ENCODE measurements around the gene PAPLN. TPM values are rescaled to one million over a fixed set of nuclear protein-coding genes. Genes with fewer than 3 reads are reported as not detected.

Gene PAPLN
- total and polyA plus RNA-seq, 2 experiments from 2014 or later = 7.6 to 13.4 TPM

DNA sequence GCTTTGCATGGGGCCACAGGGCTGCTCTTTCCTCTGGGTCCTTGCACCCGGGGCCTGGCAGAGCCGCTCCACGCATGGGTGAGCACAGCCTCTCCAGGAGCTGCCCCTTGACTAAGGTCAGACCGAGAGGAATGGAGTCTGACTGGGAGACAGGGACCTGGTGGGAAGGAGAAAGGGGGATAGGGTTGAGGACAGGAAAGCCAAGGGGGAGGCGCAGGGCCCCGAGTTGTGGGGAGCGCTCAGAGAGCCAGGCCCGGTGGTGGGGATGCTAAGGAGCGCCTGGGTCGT is 16.0 kb downstream of the PAPLN start:
- no peaks in the 10 kb centered on the region for H3K36me3 ChIP-seq (replicated peaks; ENCODE audit: insufficient read depth, low read depth)

DNA sequence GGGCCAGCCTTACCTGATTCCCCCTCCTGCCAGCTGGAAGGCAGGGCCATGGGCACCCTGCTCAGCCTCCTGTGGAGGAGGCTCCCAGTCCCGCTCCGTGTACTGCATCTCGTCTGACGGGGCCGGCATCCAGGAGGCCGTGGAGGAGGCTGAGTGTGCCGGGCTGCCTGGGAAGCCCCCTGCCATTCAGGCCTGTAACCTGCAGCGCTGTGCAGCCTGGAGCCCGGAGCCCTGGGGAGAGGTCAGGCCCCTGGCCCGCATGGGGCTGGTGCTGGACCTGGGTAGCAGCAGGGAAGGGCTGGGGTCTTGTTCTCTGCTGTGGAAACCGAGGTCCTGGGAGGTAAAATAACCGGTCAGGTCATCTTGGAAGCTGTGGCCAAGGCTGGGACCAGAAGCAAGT is 16.4 kb downstream of the PAPLN start:
- no peaks in the 10 kb centered on the region for H3K9me2 ChIP-seq (replicated peaks; ENCODE audit: insufficient read depth)

More for the DNA sequence above, 16.0 kb downstream of the PAPLN start:
- 93% methylated on average over 8 of the region's 10 CpGs for WGBS (ENCODE audit: low lambda C conversion rate, missing lambda C conversion rate)
- no peak overlapping the region for H3K27ac ChIP-seq
- no peaks in the 10 kb centered on the region for H3K27me3 ChIP-seq
- no peak overlapping the region for H3K4me3 ChIP-seq
- H4K20me1 ChIP-seq (ENCODE audit: insufficient read depth, poor library complexity, severe bottlenecking) = no peaks in the 10 kb centered on the region
- no peaks in the 10 kb centered on the region for H3K9me3 ChIP-seq (ENCODE audit: low read depth)
- DNase-seq (ENCODE audit: low spot score) = no peak
- H2AFZ ChIP-seq = no peak overlapping the region
- no peaks in the 10 kb centered on the region for H3K4me1 ChIP-seq (ENCODE audit: insufficient read depth)
- H3K4me2 ChIP-seq = no peak overlapping the region
- no peaks in the 10 kb centered on the region for H3K79me2 ChIP-seq
- H3K9me2 ChIP-seq (replicated peaks; ENCODE audit: insufficient read depth) = no peaks in the 10 kb centered on the region
- TF ChIP-seq EZH2phosphoT487 (IDR thresholded peaks at IDR 0.05; ENCODE audit: low read depth, severe bottlenecking, unreplicated experiment) = no peak
- TF ChIP-seq, protein P1, sequence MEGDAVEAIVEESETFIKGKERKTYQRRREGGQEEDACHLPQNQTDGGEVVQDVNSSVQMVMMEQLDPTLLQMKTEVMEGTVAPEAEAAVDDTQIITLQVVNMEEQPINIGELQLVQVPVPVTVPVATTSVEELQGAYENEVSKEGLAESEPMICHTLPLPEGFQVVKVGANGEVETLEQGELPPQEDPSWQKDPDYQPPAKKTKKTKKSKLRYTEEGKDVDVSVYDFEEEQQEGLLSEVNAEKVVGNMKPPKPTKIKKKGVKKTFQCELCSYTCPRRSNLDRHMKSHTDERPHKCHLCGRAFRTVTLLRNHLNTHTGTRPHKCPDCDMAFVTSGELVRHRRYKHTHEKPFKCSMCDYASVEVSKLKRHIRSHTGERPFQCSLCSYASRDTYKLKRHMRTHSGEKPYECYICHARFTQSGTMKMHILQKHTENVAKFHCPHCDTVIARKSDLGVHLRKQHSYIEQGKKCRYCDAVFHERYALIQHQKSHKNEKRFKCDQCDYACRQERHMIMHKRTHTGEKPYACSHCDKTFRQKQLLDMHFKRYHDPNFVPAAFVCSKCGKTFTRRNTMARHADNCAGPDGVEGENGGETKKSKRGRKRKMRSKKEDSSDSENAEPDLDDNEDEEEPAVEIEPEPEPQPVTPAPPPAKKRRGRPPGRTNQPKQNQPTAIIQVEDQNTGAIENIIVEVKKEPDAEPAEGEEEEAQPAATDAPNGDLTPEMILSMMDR (IDR thresholded peaks at IDR 0.05; ENCODE audit: poor library complexity) = no peak
- TF ChIP-seq EZH2 (IDR thresholded peaks at IDR 0.05; ENCODE audit: borderline replicate concordance) = no peak

DNA sequence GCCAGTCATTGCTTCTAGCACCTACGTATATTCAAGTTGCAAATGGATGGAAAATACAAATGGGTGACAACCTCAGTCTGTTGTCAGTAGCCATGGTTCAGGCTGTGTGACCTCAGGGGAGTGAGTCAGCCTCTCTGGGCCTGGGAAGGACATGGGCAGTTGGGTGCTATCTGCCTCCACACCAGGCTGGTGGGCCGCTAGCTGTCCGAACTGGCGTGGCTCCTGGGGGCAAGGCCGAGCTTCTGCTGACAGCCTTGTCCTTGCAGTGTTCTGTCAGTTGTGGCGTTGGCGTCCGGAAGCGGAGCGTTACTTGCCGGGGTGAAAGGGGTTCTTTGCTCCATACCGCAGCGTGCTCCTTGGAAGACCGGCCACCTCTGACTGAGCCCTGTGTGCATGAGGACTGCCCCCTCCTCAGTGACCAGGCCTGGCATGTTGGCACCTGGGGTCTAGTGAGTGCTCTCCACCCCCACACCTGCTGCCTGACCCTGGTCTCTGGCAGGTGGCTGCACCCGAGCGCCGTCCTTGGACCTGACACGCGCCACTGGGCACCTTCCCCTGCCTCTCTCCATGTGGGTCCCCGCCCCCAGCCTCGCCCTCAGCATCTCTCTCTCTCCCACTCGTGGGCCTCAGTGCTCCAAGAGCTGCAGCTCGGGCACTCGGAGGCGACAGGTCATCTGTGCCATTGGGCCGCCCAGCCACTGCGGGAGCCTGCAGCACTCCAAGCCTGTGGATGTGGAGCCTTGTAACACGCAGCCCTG is 17.1 kb downstream of the PAPLN start:
- Histone ChIP-seq H2AFZ (no peak overlapping the region), H3K4me2 (no peak overlapping the region), H3K9me3 (ENCODE audit: low read depth) (no peaks in the 10 kb centered on the region), H3K9me2 (replicated peaks; ENCODE audit: insufficient read depth) (no peaks in the 10 kb centered on the region), H3K36me3 (replicated peaks; ENCODE audit: insufficient read depth, low read depth) (no peaks in the 10 kb centered on the region), H3K27me3 (no peaks in the 10 kb centered on the region), H3K4me1 (ENCODE audit: insufficient read depth) (no peaks in the 10 kb centered on the region), H4K20me1 (ENCODE audit: insufficient read depth, poor library complexity, severe bottlenecking) (no peaks in the 10 kb centered on the region), H3K27ac (no peak overlapping the region), H3K79me2 (no peaks in the 10 kb centered on the region), H3K4me3 (no peak overlapping the region)
- no peak for DNase-seq (ENCODE audit: low spot score)
- WGBS (ENCODE audit: low lambda C conversion rate, missing lambda C conversion rate) = 93% methylated on average over 28 of the region's 28 CpGs
- TF ChIP-seq, protein P1 (IDR thresholded peaks at IDR 0.05; ENCODE audit: poor library complexity) = no peak

More for the DNA sequence above, 16.4 kb downstream of the PAPLN start:
- Histone ChIP-seq H3K79me2 (no peaks in the 10 kb centered on the region), H3K27me3 (no peaks in the 10 kb centered on the region), H2AFZ (no peak overlapping the region), H4K20me1 (ENCODE audit: insufficient read depth, poor library complexity, severe bottlenecking) (no peaks in the 10 kb centered on the region), H3K36me3 (replicated peaks; ENCODE audit: insufficient read depth, low read depth) (no peaks in the 10 kb centered on the region), H3K4me2 (no peak overlapping the region), H3K27ac (no peak overlapping the region), H3K4me3 (no peak overlapping the region), H3K4me1 (ENCODE audit: insufficient read depth) (no peaks in the 10 kb centered on the region), H3K9me3 (ENCODE audit: low read depth) (no peaks in the 10 kb centered on the region)
- WGBS (ENCODE audit: low lambda C conversion rate, missing lambda C conversion rate) = 91% methylated on average over 11 of the region's 12 CpGs
- TF ChIP-seq EZH2 (IDR thresholded peaks at IDR 0.05; ENCODE audit: borderline replicate concordance) = no peak
- TF ChIP-seq, protein P1 (IDR thresholded peaks at IDR 0.05; ENCODE audit: poor library complexity) = no peak
- no peak for TF ChIP-seq EZH2phosphoT487 (IDR thresholded peaks at IDR 0.05; ENCODE audit: low read depth, severe bottlenecking, unreplicated experiment)
- DNase-seq (ENCODE audit: low spot score) = no peak

Data from hepatocyte (in vitro differentiated cells).